A549 treated with CORT108297 at 1 μM for 4 hours (cell line): ENCODE measurements around the gene NETO1. TPM values are rescaled to one million over a fixed set of nuclear protein-coding genes. Genes with fewer than 3 reads are reported as not detected.

Experiments used
- total RNA-seq: library from RNA; stranded (reverse); fragments of 200-300 nt; extraction: Qiagen RNA extraction; gene quantifications from 5 replicates; pipeline ENCODE4 v1.2.3, GENCODE V29; 2022

NETO1 gene, protein sequence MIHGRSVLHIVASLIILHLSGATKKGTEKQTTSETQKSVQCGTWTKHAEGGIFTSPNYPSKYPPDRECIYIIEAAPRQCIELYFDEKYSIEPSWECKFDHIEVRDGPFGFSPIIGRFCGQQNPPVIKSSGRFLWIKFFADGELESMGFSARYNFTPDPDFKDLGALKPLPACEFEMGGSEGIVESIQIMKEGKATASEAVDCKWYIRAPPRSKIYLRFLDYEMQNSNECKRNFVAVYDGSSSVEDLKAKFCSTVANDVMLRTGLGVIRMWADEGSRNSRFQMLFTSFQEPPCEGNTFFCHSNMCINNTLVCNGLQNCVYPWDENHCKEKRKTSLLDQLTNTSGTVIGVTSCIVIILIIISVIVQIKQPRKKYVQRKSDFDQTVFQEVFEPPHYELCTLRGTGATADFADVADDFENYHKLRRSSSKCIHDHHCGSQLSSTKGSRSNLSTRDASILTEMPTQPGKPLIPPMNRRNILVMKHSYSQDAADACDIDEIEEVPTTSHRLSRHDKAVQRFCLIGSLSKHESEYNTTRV
- not detected in 5 replicates for total RNA-seq

DNA sequence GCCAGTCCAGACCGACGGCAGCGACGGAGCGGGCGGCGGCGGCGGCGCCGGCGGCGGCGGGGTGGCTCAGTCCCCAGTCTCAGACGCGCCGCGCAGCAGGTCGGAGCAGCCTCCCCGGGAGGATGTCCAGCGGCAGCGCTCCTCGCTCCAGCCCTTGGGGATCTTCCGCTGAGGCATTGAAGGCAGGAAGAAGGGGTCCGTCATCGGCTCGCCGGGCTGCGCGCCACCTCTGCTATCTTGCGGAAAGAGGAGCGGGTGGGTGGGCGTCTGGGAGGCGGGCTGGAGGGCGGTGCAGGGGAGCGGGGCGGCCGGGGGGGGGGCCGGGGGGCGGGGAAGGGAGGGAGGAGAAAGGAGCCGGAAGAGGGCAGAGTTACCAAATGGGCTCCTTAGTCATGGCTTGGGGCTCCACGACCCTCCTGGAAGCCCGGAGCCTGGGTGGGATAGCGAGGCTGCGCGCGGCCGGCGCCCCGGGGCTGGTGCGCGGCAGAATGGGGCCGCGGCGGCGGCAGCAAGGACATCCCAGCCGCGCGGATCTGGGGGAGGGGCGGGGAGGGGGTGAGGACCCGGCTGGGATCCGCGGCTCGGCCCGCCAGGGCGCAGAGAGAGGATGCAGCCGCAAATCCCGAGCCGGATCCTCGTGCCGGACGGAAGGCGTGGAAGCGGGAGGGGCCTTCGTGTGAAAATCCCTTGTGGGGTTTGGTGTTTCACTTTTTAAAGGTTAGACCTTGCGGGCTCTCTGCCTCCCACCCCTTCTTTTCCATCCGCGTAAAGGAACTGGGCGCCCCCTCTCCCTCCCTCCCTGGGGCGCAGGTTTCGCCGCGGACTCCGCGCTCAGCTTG is at the start of gene NETO1:
TSS of gene NETO1 (minus strand) at position 242 of the 839 bp plus-strand sequence. CDS start 696 bp downstream, outside the sequence.

